HCT116 (cell line): ENCODE measurements around the gene TTC33. TPM values are rescaled to one million over a fixed set of nuclear protein-coding genes. Genes with fewer than 3 reads are reported as not detected.
"Not testable (repeated sequence)": the region's sequence is repeated elsewhere in the genome, so short reads cannot be mapped to it uniquely, and the experiment has no call there.

ENCODE experiments used
- ATAC-seq: fragments of 200-7000 bp; cut with Tn5 transposase; 2 replicates; pipeline ENCODE4 v1.9.1; 2020; ENCODE audit warnings: mild to moderate bottlenecking, moderate library complexity
- BruUV-seq: library from RNA; stranded (reverse); fragments of 400-500 nt; replicated peaks from 2 replicates; lab custom pipeline; 2021; lab: Mats Ljungman, UMichigan
- CTCF ChIA-PET: fragments of 300-600 bp; sonication (Branson Sonifier 250); formaldehyde crosslinking; loops from one replicate; lab custom pipeline; 2021; ENCODE audit warnings: antibody characterized with exemption; lab: Charles Lee
- POLR2A ChIA-PET: fragments of 300-600, 350-600 bp; sonication (Branson Sonifier 250); formaldehyde crosslinking; loops from one replicate; lab custom pipeline; 2021; ENCODE audit warnings: antibody characterized with exemption; lab: Charles Lee
- RAD21 ChIA-PET, 2 experiments: fragments of 300-600 bp; sonication (Branson Sonifier 250); formaldehyde crosslinking; loops; one replicate each; lab custom pipeline; 2023; ENCODE audit warnings: low total read pairs in 2 of 2; ENCODE audit not compliant: uncharacterized antibody in 2 of 2, unreplicated experiment in 2 of 2, low non-redundant PET in 1 of 2; lab: Charles Lee
- DNase-seq: peaks from one replicate; pipeline ENCODE4 v3.0.0-alpha.2; 2010; ENCODE audit warnings: low read depth, low spot score
- H2AFZ ChIP-seq: fragments of 200-600 bp; shearing (Covaris generic), sonication (generic); 2 replicates; pipeline ENCODE4 v1.6.1; 2017; ENCODE audit warnings: low read depth, mixed run types, mixed read lengths, antibody characterized with exemption, low read length; ENCODE audit not compliant: poor library complexity, severe bottlenecking
- H3K27ac ChIP-seq: 2 replicates; pipeline ENCODE4 v1.5.1; 2012; ENCODE audit warnings: low read depth, low read length
- H3K27me3 ChIP-seq: fragments of 200-600 bp; sonication (generic); 2 replicates; pipeline ENCODE4 v1.6.1; 2016; ENCODE audit warnings: mixed run types, low read length, mixed read lengths; ENCODE audit not compliant: insufficient read depth
- H3K36me3 ChIP-seq, 2 experiments: fragments of 200-500 bp in 1 of 2; fragments of 200-600 bp in 1 of 2; sonication (Bioruptor generic) in 1 of 2; sonication (generic) in 1 of 2; 2 replicates each; pipeline versions ENCODE4 v1.5.1 to v1.6.1; 2014 to 2016; ENCODE audit warnings: low read length in 2 of 2, inconsistent platforms in 1 of 2, mixed read lengths in 1 of 2, mixed run types in 1 of 2; ENCODE audit not compliant: insufficient read depth in 2 of 2, control insufficient read depth in 1 of 2
- H3K4me1 ChIP-seq, 2 experiments: fragments of 200-600 bp in 1 of 2; sonication (generic) in 1 of 2; 2 replicates each; pipeline versions ENCODE4 v1.5.1 to v1.6.1; 2012 to 2017; ENCODE audit warnings: low read length in 2 of 2, inconsistent platforms in 1 of 2, mild to moderate bottlenecking in 1 of 2, mixed read lengths in 1 of 2, mixed run types in 1 of 2, moderate library complexity in 1 of 2; ENCODE audit not compliant: insufficient read depth in 2 of 2, control insufficient read depth in 1 of 2
- H3K4me2 ChIP-seq: fragments of 200-600 bp; sonication (generic); 2 replicates; pipeline ENCODE4 v1.6.1; 2017; ENCODE audit warnings: mixed run types, low read length, mixed read lengths
- H3K4me3 ChIP-seq, 2 experiments: fragments of 200-600 bp in 1 of 2; sonication (generic) in 1 of 2; replicated peaks in 1 of 2; 2 replicates each; pipeline ENCODE4 v1.5.1; 2011 to 2016; ENCODE audit warnings: low read length in 2 of 2, control low read depth in 1 of 2, low read depth in 1 of 2, mild to moderate bottlenecking in 1 of 2, mixed read lengths in 1 of 2, mixed run types in 1 of 2
- H3K79me2 ChIP-seq: fragments of 200-600 bp; sonication (generic); 2 replicates; pipeline ENCODE4 v1.6.1; 2017; ENCODE audit warnings: mild to moderate bottlenecking, mixed run types, low read length, moderate library complexity, mixed read lengths; ENCODE audit not compliant: insufficient read depth
- H3K9ac ChIP-seq: fragments of 200-600 bp; sonication (generic); 2 replicates; pipeline ENCODE4 v1.6.1; 2016; ENCODE audit warnings: low read length, mixed read lengths
- H3K9me2 ChIP-seq: fragments of 200-600 bp; sonication (generic), shearing (Covaris generic); 2 replicates; pipeline ENCODE4 v1.6.1; 2017; ENCODE audit warnings: mixed run types, mild to moderate bottlenecking, moderate library complexity; ENCODE audit not compliant: insufficient read depth
- H3K9me3 ChIP-seq, 2 experiments: fragments of 200-500 bp in 1 of 2; fragments of 200-600 bp in 1 of 2; sonication (Bioruptor generic) in 1 of 2; sonication (generic) in 1 of 2; 2 replicates each; pipeline ENCODE4 v1.6.1; 2014 to 2017; ENCODE audit warnings: low read length in 2 of 2, mixed read lengths in 2 of 2, inconsistent platforms in 1 of 2, low read depth in 1 of 2, mild to moderate bottlenecking in 1 of 2, mixed run types in 1 of 2, moderate library complexity in 1 of 2; ENCODE audit not compliant: control insufficient read depth in 1 of 2, insufficient read depth in 1 of 2
- H4K20me1 ChIP-seq: fragments of 200-600 bp; sonication (generic), shearing (Covaris generic); 2 replicates; pipeline ENCODE4 v1.6.1; 2017; ENCODE audit warnings: mixed run types, mild to moderate bottlenecking, moderate library complexity; ENCODE audit not compliant: insufficient read depth
- CBX3 ChIP-seq: IDR thresholded peaks from 2 replicates; pipeline ENCODE4 v1.6.1; 2012; ENCODE audit warnings: low read depth
- ELF1 ChIP-seq: IDR thresholded peaks from 2 replicates; pipeline ENCODE4 v1.6.1; 2012; ENCODE audit warnings: low read depth, borderline replicate concordance
- EZH2phosphoT487 ChIP-seq: fragments of 200-600 bp; IDR thresholded peaks from 2 replicates; pipeline ENCODE4 v1.6.1; 2018; ENCODE audit warnings: antibody characterized with exemption, borderline replicate concordance
- FOSL1 ChIP-seq: IDR thresholded peaks from 2 replicates; pipeline ENCODE4 v1.6.1; 2012; ENCODE audit warnings: low read depth
- JUND ChIP-seq: IDR thresholded peaks from 2 replicates; pipeline ENCODE4 v1.6.1; 2012
- POLR2AphosphoS5 ChIP-seq: IDR thresholded peaks from 2 replicates; pipeline ENCODE4 v1.6.1; 2011; ENCODE audit warnings: mild to moderate bottlenecking, low read depth, low read length, moderate library complexity
- RAD21 ChIP-seq: IDR thresholded peaks from 2 replicates; pipeline ENCODE4 v1.6.1; 2012; ENCODE audit warnings: low read depth, mild to moderate bottlenecking
- SP1 ChIP-seq: IDR thresholded peaks from 2 replicates; pipeline ENCODE4 v1.6.1; 2012; ENCODE audit warnings: low read depth
- YY1 ChIP-seq: IDR thresholded peaks from 2 replicates; pipeline ENCODE4 v1.6.1; 2011; ENCODE audit warnings: low read length, low read depth, moderate library complexity, mild to moderate bottlenecking; ENCODE audit not compliant: insufficient replicate concordance; ENCODE audit errors: extremely low read depth
- ZNF274 ChIP-seq: fragments of 200-500 bp; sonication (Bioruptor generic); IDR thresholded peaks from 2 replicates; pipeline ENCODE4 v1.6.1; 2014; ENCODE audit warnings: mild to moderate bottlenecking, low read depth, low read length, inconsistent platforms
- intact Hi-C: fragments of 100-400 bp; cut with micrococcal nuclease; formaldehyde crosslinking; loops from 2 replicates; pipeline ENCODE4 v1.10.0; 2022
- total RNA-seq: library from RNA; stranded (reverse); gene quantifications from one replicate; pipeline ENCODE4 v1.2.1, GENCODE V29; 2021; ENCODE audit not compliant: unreplicated experiment
- TF ChIP-seq, protein P1 (sequence below): IDR thresholded peaks from 2 replicates; pipeline ENCODE4 v1.6.1; 2012; ENCODE audit warnings: low read depth

The TTC33 gene
- total RNA-seq, 1 experiment from 2014 or later: 14.5 TPM

DNA sequence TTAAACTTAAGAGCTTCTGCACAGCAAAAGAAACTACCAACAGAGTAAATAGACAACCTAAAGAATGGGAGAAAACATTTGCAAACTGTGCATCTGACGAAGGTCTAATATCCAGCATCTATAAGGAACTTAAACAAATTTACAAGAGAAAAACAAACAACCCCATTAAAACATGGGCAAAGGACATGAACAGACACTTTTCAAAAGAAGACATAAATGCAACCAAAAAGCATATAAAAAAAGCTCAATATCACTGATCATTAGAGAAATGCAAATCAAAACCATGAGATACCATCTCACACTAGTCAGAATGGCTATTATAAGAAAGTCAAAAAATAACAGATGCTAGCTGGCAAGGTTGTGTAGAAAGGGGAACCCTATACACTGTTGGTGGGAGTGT lies 50.3 kb downstream of the TTC33 start:
- H3K4me2 ChIP-seq, H3K9ac ChIP-seq, ATAC-seq, CTCF ChIA-PET, H3K27ac ChIP-seq, DNase-seq, H4K20me1 ChIP-seq, H3K36me3 ChIP-seq, H3K79me2 ChIP-seq, POLR2A ChIA-PET, H3K9me2 ChIP-seq, RAD21 ChIA-PET, intact Hi-C loops, BruUV-seq, H3K27me3 ChIP-seq, H3K4me3 ChIP-seq, H3K4me1 ChIP-seq, H3K9me3 ChIP-seq, H2AFZ ChIP-seq: not testable (repeated sequence)

DNA sequence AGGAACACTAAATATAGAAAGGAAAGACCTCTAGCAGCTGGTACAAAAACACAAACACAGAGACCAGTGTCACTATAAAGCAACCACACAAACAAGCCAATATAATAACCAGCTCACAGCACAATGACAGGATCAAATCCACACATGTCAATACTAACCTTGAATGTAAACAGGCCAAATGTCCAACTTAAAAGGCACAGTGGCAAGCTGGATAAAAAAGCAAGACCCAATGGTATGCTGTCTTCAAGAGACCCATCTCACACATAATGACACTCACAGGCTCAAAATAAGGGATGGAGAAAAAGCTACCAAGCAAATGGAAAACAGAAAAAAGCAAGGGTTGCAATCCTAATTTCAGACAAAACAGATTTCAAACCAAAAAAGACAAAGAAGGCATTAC lies 53.7 kb downstream of the TTC33 start:
- H2AFZ ChIP-seq, intact Hi-C loops, H3K9me3 ChIP-seq, H3K27me3 ChIP-seq, H4K20me1 ChIP-seq, H3K4me1 ChIP-seq, H3K27ac ChIP-seq, H3K4me2 ChIP-seq, DNase-seq, H3K9me2 ChIP-seq, H3K9ac ChIP-seq, H3K36me3 ChIP-seq, BruUV-seq, CTCF ChIA-PET, H3K4me3 ChIP-seq, ATAC-seq, RAD21 ChIA-PET, POLR2A ChIA-PET, H3K79me2 ChIP-seq: not testable (repeated sequence)

DNA sequence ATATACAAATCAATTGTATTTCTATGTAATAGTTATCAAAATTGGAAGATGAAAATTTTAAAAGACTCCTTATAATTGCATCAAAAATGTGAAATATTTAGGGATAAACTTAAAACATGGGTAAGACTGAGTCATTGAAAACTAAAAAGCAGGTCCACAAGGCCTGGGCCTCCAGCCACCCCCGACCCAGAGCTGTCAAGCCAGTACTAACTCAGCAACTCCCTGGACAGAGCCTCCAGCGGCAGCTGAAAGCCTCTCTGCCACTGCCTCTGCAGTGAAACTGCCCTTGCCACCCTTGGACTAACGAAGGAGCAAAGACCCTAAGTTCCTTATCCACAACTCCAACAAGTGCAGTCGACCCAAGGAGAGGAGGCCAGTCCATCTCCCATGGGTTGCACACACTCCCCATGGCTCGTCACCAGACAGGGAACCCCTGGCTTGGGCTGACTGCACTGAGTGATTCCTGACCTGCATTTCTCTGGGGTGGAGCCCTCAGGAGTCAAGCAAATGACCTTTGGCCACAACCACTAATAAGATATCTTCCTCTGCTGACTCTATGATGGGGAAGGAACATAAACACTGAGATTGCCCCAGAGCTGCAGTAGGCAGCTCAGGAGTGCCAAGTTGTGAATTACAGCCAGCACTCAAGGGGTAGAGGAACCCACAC lies 55.5 kb downstream of the TTC33 start:
- H3K4me2 ChIP-seq: no peak overlapping the region
- no peak overlapping the region for H3K27ac ChIP-seq
- H3K4me3 ChIP-seq: no peak overlapping the region
- no peaks in the 10 kb centered on the region for H3K9me2 ChIP-seq
- H3K9me3 ChIP-seq: no peaks in the 10 kb centered on the region
- no peaks in the 10 kb centered on the region for H3K4me1 ChIP-seq
- ChIA-PET POLR2A (no interaction called here), CTCF (interaction anchor here (0.8 kb wide), 1 partner anchor 11 kb away, joined by 3 read pairs; no protein-coding TSS in a partner anchor), RAD21 (no interaction called here)
- H4K20me1 ChIP-seq: no peaks in the 10 kb centered on the region
- BruUV-seq: no TSS peak
- ATAC-seq (no peak), DNase-seq (no peak)
- no peak overlapping the region for H2AFZ ChIP-seq
- H3K36me3 ChIP-seq: no peaks in the 10 kb centered on the region
- H3K27me3 ChIP-seq: no peaks in the 10 kb centered on the region
- intact Hi-C loops: no loop called here
- no peaks in the 10 kb centered on the region for H3K79me2 ChIP-seq
- H3K9ac ChIP-seq: no peak overlapping the region
- TF ChIP-seq FOSL1 (no peak), ZNF274 (no peak), JUND (no peak), ELF1 (no peak), YY1 (no peak), POLR2AphosphoS5 (no peak), SP1 (no peak), RAD21 (no peak), CBX3 (no peak), EZH2phosphoT487 (no peak)
- TF ChIP-seq, protein P1, sequence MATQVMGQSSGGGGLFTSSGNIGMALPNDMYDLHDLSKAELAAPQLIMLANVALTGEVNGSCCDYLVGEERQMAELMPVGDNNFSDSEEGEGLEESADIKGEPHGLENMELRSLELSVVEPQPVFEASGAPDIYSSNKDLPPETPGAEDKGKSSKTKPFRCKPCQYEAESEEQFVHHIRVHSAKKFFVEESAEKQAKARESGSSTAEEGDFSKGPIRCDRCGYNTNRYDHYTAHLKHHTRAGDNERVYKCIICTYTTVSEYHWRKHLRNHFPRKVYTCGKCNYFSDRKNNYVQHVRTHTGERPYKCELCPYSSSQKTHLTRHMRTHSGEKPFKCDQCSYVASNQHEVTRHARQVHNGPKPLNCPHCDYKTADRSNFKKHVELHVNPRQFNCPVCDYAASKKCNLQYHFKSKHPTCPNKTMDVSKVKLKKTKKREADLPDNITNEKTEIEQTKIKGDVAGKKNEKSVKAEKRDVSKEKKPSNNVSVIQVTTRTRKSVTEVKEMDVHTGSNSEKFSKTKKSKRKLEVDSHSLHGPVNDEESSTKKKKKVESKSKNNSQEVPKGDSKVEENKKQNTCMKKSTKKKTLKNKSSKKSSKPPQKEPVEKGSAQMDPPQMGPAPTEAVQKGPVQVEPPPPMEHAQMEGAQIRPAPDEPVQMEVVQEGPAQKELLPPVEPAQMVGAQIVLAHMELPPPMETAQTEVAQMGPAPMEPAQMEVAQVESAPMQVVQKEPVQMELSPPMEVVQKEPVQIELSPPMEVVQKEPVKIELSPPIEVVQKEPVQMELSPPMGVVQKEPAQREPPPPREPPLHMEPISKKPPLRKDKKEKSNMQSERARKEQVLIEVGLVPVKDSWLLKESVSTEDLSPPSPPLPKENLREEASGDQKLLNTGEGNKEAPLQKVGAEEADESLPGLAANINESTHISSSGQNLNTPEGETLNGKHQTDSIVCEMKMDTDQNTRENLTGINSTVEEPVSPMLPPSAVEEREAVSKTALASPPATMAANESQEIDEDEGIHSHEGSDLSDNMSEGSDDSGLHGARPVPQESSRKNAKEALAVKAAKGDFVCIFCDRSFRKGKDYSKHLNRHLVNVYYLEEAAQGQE: no peak
